NCI-H2029 treated with DMSO at 0.1 percent for 48 hours (cell line): ENCODE data around the gene SPINK1.
A peak's percentile ranks its signal among the peaks of the same experiment; 100 is the strongest.
"Not testable (repeated sequence)": the region's sequence is repeated elsewhere in the genome, so short reads cannot be mapped to it uniquely, and the experiment has no call there.

ENCODE experiments used
- DNase-seq: peaks from one replicate; lab custom pipeline; 2025; lab: John Stamatoyannopoulos, UW

The SPINK1 gene

DNA sequence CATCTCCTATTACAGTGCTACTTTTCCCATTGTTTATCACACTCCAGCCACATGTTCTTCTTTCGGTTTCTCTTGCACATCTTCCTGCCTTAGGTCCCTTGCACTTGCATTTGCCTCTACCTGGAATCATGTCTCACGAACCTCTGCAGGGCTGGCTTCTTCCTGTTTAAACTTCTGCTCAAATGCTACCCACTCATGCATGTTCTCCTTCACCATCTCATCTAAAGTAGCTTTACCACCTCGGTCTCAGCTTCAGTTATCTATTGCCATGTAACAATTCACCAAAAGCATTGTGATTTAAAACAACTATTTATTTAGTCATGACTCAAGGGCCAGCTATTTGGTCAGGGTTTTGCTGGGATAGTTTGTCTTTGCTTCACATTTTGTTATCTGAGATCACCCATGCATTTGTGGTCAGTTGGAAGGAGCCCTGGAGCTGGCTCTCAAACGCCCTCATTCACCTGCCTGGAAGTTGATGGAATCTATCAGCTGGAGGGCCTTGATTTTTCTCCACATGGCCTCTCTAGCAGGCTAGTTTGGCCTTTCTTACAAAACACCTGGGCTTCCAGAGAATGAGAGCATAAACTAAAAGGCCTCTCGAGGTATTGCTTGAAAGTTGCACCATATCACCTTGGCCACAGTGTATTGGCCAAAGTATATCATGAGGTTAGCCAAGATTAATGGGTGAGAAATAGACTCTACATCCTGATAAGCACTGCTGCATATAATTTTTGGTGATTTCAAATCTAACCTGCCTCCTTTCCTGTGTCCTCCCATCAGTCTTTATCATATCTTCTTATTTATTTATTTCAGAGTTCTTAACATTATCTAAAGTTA is 21.4 kb downstream of the SPINK1 start:
- peak; percentile 6 for DNase-seq

- DNase-seq, result no peak
These were observed 26.4 kb downstream of the SPINK1 start for GRCh38 chr5:147805030-147805454.

DNA sequence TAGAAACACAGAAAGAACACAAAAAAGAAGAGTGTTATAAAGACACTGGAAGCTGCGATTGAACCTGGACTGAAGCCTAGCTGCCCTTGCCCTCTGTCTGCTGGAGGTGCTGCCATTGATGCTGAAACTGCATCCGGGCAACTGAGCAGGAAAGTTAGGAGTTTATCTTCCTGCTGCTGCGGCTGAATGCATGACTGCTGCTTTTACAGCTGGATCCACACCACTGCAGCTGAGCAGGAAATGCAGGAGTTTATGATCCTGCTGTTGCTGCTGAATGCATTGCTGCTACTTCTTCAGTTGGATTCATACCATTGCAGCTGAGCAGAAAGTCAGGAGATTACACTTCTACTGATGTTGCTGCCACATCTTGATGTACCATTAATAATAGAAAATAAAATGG is 27.1 kb downstream of the SPINK1 start:
- DNase-seq, result no peak

GRCh38 chr5:147803926-147804325 is 27.5 kb downstream of the SPINK1 start:
- no peak for DNase-seq

DNA sequence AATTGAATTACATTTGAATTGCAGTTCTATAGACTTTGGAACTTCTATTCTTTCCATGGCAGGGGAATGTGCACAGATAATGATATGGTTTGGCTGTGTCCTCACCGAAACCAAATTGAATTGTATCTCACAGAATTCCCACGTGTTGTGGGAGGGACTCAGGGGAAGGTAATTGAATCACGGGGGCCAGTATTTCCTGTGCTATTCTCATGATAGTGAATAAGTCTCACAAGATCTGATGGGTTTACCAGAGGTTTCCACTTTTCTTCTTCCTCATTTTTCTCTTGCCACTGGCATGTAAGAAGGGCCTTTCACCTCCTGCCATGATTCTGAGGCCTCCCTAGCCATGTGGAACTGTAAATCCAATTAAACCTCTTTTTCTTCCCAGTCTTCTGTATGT is 28.3 kb downstream of the SPINK1 start:
- not testable (repeated sequence) for DNase-seq

DNA sequence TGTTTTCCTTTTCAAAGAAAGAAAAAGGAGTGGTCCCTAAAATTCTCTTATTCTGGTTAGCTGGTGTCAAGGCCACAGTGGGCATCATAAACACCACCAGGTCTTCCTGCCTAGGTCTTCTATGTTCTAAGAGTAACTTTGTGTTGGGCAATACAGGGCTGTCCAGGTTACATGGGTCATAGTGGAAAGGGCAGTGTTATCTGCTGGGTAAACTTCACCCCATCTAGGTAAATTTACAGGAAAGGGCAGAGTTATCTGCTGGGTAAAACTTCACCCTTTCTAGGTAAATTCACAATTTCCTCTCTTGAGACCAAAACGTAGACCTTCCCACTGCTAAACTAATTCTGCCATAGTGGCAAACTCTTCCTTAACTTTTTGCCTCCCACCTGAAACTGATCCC is 30.0 kb downstream of the SPINK1 start:
- no peak for DNase-seq

DNA sequence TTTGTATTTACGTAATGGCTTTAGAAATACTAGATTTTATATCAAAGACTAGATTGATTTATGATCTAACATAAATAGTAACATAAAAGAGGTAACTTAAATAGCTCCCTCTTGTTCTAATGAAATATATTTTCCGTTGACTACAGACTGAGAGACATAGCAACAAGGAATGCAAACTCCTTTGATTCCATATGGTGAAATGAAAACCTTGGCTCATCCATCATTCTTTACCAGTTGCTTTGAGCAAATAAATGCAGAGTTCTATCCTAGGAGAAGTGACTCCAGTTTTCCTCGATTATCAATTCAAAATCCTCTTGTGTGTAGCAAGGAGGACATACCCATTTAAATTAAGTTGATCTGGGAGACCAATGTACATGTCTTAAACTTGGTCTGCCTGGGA is 31.0 kb downstream of the SPINK1 start:
- DNase-seq, result no peak

DNA sequence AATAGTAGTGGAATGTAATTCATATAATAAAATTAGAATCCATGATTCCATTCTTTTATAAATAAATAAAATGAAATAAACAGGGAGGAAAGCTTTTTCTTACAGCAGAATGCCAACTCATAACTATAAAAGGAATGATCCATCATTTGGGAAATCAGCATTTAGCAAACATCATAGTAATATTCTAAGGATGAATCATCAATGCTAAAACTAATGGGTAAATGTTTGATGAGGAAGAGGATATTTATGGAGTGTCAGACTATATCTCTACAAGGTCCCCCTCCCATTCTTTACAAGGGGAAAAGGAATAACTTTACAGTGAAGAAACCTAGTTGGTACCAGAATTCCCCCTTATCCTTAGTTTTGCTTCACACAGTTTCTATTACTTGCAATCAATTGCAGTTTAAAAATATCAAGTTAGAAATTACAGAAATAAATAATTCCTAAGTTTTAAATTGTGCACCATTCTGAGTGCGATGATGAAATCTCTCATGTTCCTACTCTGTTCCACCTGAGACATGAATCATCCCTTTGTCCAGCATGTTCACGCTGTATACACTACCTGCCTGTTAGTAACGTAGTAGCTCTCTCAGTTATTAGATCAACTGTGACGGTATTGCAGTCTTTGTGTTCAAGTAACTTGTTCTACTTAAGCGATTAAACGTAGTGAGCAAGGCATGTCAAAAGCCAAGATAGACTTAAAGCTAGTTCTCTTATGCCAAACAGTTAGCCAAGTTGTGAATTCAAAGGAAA is 34.7 kb downstream of the SPINK1 start:
- DNase-seq, result no peak

- no peak for DNase-seq
These were observed 40.3 kb downstream of the SPINK1 start for GRCh38 chr5:147791181-147791580.

GRCh38 chr5:147789820-147790219 is 41.7 kb downstream of the SPINK1 start:
- no peak for DNase-seq

- DNase-seq, result no peak
These were observed 43.4 kb downstream of the SPINK1 start for GRCh38 chr5:147788023-147788422.

DNA sequence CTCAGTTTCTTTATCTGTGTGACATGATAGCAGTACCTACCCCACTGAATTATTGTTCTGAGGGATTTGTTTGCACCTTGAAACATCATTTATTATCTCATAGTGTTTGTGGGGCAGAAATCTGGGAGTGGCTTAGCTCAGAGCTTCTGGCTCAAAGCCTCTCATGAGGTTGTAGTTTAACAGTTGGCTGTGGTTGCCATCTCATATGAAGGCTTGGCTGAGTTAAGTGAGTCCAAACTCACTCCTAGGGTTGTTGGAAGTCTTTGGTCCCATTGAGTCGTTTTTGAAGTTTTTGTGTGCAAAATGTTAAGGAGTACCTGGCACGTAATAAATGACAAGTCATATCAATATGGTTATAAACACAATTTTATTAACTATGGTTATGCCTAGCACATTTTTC is 45.3 kb downstream of the SPINK1 start:
- no peak for DNase-seq

DNA sequence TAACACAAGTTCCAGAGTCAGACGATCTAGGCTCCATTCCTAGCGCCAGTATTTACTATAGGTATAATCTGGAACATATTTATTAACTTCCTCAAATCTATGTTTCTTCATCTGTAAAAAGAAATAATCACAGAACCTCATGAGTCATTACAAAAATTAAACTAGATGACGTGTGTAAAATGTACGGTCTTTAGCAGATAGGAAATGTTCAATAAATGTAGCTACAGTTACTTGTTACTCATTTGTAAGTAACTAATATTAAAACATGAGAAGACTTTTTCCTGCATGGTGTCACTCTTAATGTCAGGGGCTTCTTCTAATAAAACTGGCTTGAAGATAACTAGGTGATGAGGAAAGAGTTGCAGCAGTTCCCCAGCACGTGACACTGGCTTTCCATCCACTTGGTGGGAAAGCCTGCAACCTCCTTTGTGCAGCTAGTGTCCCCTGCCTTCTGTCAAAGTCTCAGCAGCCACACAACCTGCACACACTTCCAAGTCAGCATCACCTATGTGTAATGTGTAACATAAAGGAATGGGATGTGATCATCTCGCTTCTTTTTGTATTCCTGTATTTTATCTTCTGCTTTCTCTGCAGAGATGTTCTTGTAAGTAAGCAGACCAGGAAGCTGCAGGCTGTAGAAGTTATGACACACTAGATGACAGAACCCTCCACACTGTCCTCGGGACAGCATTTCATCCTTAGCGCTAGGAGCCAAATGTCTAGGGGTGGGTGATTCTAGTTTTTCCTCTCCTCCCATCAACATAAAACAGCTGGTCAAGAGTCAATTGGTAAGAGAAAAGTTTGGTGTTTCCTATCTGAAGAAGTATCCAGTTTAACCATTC is 47.1 kb downstream of the SPINK1 start:
- DNase-seq, result no peak

GRCh38 chr5:147782110-147783028 is 49.1 kb downstream of the SPINK1 start, which contains the start of gene JAKMIP2:
Gene JAKMIP2 (minus strand): TSS chr5:147782728. CDS start chr5:147671806, 110,922 bp downstream.
- DNase-seq, result peak; percentile 62

DNA sequence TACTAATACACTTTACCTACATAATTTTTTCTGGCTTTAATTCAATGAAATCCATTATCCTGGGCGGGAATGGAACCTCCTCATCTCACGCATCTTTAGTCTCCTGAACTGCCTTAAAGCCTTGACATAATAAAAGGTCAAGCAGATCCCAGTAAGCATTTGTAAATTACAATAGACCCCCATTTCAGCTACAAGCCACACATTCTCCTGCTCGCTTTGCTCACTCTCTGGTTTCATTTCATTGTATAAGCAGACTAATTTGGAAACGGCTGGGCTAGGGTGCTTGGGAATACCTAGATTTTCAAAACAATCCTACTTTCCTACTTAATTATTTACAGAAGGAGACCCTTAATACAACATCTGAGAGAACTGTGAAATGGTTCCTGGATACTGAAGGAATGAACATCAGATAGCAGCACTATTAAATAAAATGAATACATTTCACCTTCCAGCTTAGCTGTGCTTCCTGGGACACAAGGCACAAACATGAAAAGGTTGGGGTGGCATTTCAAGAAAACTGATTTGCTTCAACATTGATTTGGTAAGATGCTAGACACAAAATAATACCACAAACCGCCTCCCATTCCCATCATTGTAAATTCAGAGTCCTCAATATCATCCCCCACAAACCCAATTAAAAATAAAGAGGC is 50.4 kb downstream of the SPINK1 start:
- DNase-seq, result no peak

DNA sequence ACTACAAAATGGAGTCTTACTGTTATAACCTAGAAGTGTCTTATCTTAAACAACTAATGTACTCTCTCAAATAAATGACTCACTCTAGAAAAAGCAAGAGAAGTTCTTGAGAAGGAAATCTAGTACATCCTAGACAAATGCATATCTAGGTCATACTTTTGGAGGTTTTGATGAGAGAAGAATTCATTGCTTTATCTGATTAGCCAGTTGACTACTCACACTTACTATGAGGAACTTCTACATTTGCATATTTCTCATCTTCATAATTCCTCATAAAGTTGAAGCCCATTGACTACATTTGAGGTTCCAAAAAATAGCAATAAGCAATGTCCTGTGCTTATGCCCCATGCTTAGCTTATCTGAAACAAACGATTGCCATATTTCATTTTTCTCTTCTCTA is 51.8 kb downstream of the SPINK1 start:
- no peak for DNase-seq

GRCh38 chr5:147776989-147777388 is 54.5 kb downstream of the SPINK1 start:
- DNase-seq, result no peak
